Thyroid gland (tissue), 4 donors: ENCODE results near the gene FCRLB.

Experiments
- POLR2A ChIP-seq, 2 donors: fragments of 450-650 bp; IDR thresholded peaks; one replicate each; pipeline ENCODE4 v1.6.1; 2017; ENCODE audit warnings: antibody characterized with exemption in 2 of 2, mild to moderate bottlenecking in 2 of 2, moderate library complexity in 1 of 2
- TF ChIP-seq, protein P1 (sequence below), 6 experiments: fragments of 200-600 bp in 3 of 6; fragments of 450-650 bp in 3 of 6; sonication (generic) in 3 of 6; IDR thresholded peaks; one replicate each; pipeline ENCODE4 v1.5.1; 2016 to 2019; ENCODE audit warnings: antibody characterized with exemption in 6 of 6, mild to moderate bottlenecking in 2 of 6, inconsistent platforms in 1 of 6, moderate library complexity in 1 of 6

- TF ChIP-seq, protein P1, sequence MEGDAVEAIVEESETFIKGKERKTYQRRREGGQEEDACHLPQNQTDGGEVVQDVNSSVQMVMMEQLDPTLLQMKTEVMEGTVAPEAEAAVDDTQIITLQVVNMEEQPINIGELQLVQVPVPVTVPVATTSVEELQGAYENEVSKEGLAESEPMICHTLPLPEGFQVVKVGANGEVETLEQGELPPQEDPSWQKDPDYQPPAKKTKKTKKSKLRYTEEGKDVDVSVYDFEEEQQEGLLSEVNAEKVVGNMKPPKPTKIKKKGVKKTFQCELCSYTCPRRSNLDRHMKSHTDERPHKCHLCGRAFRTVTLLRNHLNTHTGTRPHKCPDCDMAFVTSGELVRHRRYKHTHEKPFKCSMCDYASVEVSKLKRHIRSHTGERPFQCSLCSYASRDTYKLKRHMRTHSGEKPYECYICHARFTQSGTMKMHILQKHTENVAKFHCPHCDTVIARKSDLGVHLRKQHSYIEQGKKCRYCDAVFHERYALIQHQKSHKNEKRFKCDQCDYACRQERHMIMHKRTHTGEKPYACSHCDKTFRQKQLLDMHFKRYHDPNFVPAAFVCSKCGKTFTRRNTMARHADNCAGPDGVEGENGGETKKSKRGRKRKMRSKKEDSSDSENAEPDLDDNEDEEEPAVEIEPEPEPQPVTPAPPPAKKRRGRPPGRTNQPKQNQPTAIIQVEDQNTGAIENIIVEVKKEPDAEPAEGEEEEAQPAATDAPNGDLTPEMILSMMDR (IDR thresholded peaks at IDR 0.05) = no peak
- TF ChIP-seq POLR2A (IDR thresholded peaks at IDR 0.05) = no peak
Observed at GRCh38 chr1:161702250-161702649, 19.1 kb upstream of the FCRLB start.
